Thoracic aorta (tissue), 2 donors: ENCODE measurements around the gene TRMT112. TPM values are rescaled to one million over a fixed set of nuclear protein-coding genes. Genes with fewer than 3 reads are reported as not detected.

Experiments used
- ATAC-seq: fragments of 150-250 bp; one replicate; pipeline ENCODE4 v1.8.0; 2017; ENCODE audit warnings: low read depth; ENCODE audit not compliant: insufficient number of reproducible peaks, low FRiP score
- DNase-seq: peaks from one replicate; pipeline ENCODE4 v3.0.0-alpha.2; 2020; ENCODE audit warnings: low spot score
- H3K27ac ChIP-seq, 2 donors: fragments of 200-600 bp; sonication (generic); 1 replicate in 1 of 2; 2 replicates in 1 of 2; pipeline ENCODE4 v1.5.1; 2016; ENCODE audit warnings: mild to moderate bottlenecking in 2 of 2, moderate library complexity in 2 of 2
- H3K27me3 ChIP-seq: fragments of 200-600 bp; sonication (generic); replicated peaks from 2 replicates; pipeline ENCODE4 v1.6.0; 2016; ENCODE audit warnings: mild to moderate bottlenecking; ENCODE audit not compliant: insufficient read depth
- H3K36me3 ChIP-seq: fragments of 200-600 bp; sonication (generic); one replicate; pipeline ENCODE4 v1.5.1; 2016
- H3K4me1 ChIP-seq, 2 donors: fragments of 200-600 bp; sonication (generic); 1 replicate in 1 of 2; 2 replicates in 1 of 2; pipeline versions ENCODE4 v1.5.1 to v1.6.0; 2016; ENCODE audit warnings: low read depth in 2 of 2, mild to moderate bottlenecking in 1 of 2; ENCODE audit not compliant: control insufficient read depth in 1 of 2
- H3K4me3 ChIP-seq: fragments of 200-600 bp; sonication (generic); 2 replicates; pipeline ENCODE4 v1.5.1; 2016; ENCODE audit warnings: mild to moderate bottlenecking
- H3K9me3 ChIP-seq: fragments of 200-600 bp; sonication (generic); 2 replicates; pipeline ENCODE4 v1.5.1; 2016
- CTCF ChIP-seq: fragments of 200-600 bp; sonication (generic); IDR thresholded peaks from one replicate; pipeline ENCODE4 v1.5.1; 2019; ENCODE audit warnings: antibody characterized with exemption
- total RNA-seq, 2 donors: library from RNA; depleted of rRNA; stranded (reverse); fragments of >200 nt; gene quantifications; one replicate each; pipeline versions ENCODE4 v1.1.0 to v1.2.3, GENCODE V29; 2016

Gene TRMT112
- total RNA-seq, 2 donors from 2014 or later: 157 to 218 TPM

GRCh38 chr11:64305075-64305690 lies 12.2 kb downstream of the TRMT112 start, which contains the start of gene ESRRA:
ESRRA (plus strand) TSS chr11:64305524; CDS start chr11:64307180, 1,656 bp downstream.
- Histone ChIP-seq H3K27ac (peak within 1 kb of the TSS; percentile 64 to 66), H3K4me3 (peak within 1 kb of the TSS; percentile 92), H3K36me3 (no peaks in the 10 kb centered on the region), H3K27me3 (no peaks in the 10 kb centered on the region), H3K9me3 (no peaks in the 10 kb centered on the region), H3K4me1 (peaks cover 7 to 32% of the 10 kb centered on the region in 2 donors)
- ATAC-seq (peak; percentile 72), DNase-seq (peak; percentile 100)
- no peak for TF ChIP-seq CTCF

DNA sequence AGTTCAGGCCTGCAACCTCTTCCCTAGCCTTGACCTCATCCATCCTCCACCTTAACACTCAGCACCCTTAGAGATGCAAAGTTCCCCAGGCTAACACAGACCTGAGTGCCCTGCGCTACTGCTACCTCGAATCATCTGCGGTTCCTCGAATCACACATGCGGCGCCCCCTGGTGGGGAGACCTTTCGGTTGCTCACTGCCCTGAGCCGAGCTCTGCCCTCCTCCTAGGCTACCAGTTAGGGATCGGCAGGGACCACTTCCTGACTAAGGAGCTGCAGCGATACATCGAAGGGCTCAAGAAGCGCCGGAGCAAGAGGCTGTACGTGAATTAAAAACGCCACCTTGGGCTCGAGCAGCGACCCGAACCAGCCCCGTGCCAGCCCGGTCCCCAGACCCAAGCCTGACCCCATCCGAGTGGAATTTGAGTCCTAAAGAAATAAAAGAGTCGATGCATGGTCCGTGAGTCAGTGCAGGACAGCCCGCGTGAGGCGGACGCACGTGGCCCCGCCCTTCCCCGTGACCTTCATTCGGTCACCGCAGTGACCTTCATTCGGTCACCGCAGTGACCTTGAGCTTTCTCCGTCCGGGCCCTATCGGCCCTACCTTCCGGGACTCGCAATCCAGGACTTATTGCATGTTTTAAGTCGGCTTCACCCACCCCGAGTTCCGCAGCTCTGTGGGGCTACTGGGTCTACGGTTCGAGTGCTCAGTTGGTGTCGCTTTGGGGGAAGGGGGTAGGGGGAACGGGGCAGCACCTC lies 12.9 kb downstream of the TRMT112 start:
- peak; percentile 14 for ATAC-seq
- H3K4me3 ChIP-seq: peak overlapping the region; percentile 92
- H3K27me3 ChIP-seq: no peaks in the 10 kb centered on the region
- H3K4me1 ChIP-seq: peaks cover 12 to 39% of the 10 kb centered on the region in 2 donors
- DNase-seq: peak; percentile 77
- peak; percentile 86 for TF ChIP-seq CTCF
- H3K9me3 ChIP-seq: no peaks in the 10 kb centered on the region
- no peaks in the 10 kb centered on the region for H3K36me3 ChIP-seq
- H3K27ac ChIP-seq: peak overlapping the region; percentile 43 to 64

GRCh38 chr11:64304032-64304315 lies 13.4 kb downstream of the TRMT112 start:
- Histone ChIP-seq H3K27me3 (no peaks in the 10 kb centered on the region), H3K27ac (no peak overlapping the region), H3K4me1 (peaks cover 13 to 44% of the 10 kb centered on the region in 2 donors), H3K4me3 (peak overlapping the region; percentile 92), H3K9me3 (no peaks in the 10 kb centered on the region), H3K36me3 (no peaks in the 10 kb centered on the region)
- no peak for TF ChIP-seq CTCF
- DNase-seq: no peak
- ATAC-seq: no peak

GRCh38 chr11:64303109-64304031 lies 14.0 kb downstream of the TRMT112 start:
- H3K4me3 ChIP-seq: no peak overlapping the region

More at GRCh38 chr11:64303109-64304031, 14.0 kb downstream of the TRMT112 start:
- Histone ChIP-seq H3K4me1 (peaks cover 13 to 45% of the 10 kb centered on the region in 2 donors), H3K27ac (no peak overlapping the region), H3K36me3 (no peaks in the 10 kb centered on the region), H3K9me3 (no peaks in the 10 kb centered on the region), H3K27me3 (peaks cover 2% of the 10 kb centered on the region)
- ATAC-seq (no peak), DNase-seq (no peak)
- TF ChIP-seq CTCF: no peak
